Transverse colon (tissue), 1 donor: ENCODE measurements around the gene PDXDC1.
"Not testable (repeated sequence)": the region's sequence is repeated elsewhere in the genome, so short reads cannot be mapped to it uniquely, and the experiment has no call there.

Experiments used
- EP300 ChIP-seq: sonication (generic); formaldehyde crosslinking; IDR thresholded peaks from one replicate; pipeline ENCODE4 v1.6.1; 2017; ENCODE audit warnings: antibody characterized with exemption, low read depth
- POLR2A ChIP-seq: fragments of 450-650 bp; IDR thresholded peaks from one replicate; pipeline ENCODE4 v1.6.1; 2016; ENCODE audit warnings: antibody characterized with exemption, mild to moderate bottlenecking, moderate library complexity

DNA sequence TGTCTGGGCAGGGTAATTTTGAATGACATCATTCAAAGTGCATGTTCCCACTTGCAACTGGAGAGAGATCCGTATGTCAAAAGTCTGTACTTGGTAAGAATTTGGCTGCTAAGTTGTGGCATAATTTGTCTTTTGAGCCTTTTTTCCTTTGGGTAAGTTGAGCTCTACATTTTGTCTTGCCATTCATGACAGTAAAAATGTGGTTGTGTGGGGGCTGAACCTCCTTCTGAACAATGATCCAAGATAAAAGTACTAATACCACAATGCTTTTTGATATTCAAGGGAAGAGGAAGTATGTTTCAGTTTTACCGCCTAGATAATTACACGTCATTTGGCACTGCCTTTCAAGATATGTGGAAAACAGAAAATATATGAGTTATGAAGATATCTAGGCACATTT, 32.1 kb upstream of the PDXDC1 start:
- not testable (repeated sequence) for TF ChIP-seq EP300, POLR2A
